Activated T-helper 9 cell treated with anti-CD3 and anti-CD28 coated beads, Interleukin-2, amount 50 U/mL, for 16 hours (primary cell): Measurements from ENCODE around the gene CMIP.

Experiments
- DNase-seq: peaks from one replicate; pipeline ENCODE4 v3.0.0-alpha.2; 2020; ENCODE audit warnings: low read depth

Gene CMIP

DNA sequence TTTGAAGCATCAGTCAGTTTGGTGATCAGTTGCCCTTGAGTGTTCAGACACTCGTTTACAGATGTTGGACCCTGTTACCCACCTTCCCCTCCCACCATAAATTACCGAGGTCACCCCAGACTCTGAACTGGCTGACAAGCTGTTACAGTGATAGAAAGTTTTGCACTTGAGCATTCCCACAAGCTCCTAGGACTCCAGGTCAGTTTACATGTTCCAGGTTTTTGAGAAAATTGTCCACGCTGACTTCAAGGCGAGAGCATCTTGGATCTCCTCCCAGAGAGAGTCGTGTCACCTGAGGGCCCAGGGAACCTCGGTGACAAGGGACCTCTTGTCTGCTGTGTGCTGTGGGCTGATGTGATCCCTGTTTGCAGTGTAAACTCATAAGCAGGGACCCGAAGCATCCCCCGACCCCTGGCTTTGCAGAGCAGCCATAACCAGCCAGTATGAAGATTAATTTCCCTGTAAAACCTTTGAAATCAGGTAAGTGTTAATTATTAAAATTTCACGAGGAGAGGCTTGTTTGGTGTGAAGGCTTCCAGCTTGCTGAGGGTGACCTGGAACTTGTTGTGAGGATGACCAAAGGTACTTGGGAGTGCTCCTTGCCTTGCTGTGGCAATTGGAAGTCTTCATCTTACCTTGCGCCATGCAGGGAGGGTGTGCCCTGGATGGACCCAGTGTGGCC is 91.2 kb downstream of the CMIP start:
- DNase-seq: no peak

DNA sequence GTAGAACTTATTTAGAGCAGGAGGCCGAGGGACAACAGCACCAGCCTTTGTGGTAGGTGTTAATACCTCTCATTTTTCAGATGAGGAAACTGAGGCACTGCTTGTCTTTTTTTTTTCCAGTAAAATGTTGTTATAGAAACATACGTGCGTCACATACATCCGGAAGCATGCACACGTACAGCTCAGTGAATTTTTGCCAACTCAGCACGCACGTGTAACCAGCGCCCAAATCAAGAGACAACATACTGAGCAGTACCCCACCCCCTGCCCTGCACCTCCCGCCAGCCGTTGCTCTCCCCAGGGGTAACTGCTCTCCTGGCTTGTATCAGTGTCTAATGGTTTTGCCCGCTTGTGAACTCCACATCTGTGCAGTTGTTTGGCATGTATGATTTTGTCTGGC is 92.0 kb downstream of the CMIP start:
- DNase-seq: no peak

DNA sequence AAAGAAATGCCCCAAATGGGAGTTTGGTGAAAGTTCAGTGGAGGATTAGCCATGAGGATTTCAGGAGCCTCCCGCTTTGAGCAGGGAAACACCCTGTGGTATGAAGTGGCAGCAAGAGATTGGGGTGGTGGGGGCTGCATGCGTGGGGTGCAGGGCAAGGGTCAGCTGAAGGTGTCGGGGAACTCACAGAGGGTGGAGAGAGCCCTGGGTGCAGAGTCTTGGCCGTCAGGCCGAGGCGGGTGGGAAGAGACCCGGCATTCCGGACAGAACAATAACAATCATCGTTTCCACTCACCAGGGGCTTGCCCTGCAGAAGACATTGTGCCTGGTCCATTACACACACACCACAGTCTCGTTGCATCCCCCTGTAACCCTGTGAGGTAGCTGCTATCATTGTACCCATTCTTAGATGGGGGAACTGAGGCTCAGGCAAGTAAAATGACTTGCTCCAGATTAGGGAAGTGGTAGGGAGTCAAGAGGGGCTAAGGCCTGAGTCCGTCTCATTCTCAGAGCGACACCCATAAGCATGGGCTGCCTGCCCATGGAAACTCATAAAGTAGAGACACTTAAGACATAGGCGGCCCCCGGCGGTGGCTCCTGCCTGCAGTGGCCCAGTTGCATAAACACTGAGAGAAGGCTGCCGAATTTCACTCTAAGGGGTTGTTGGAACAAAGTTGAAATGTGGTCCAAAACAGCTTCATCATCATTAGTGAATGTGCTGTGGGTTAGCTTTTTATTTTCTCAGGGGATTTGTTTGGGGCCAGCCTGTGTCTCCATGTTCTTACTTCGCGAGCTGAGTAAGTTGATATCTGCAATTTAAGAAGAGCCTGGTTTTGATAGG is 93.3 kb downstream of the CMIP start:
- DNase-seq: no peak

DNA sequence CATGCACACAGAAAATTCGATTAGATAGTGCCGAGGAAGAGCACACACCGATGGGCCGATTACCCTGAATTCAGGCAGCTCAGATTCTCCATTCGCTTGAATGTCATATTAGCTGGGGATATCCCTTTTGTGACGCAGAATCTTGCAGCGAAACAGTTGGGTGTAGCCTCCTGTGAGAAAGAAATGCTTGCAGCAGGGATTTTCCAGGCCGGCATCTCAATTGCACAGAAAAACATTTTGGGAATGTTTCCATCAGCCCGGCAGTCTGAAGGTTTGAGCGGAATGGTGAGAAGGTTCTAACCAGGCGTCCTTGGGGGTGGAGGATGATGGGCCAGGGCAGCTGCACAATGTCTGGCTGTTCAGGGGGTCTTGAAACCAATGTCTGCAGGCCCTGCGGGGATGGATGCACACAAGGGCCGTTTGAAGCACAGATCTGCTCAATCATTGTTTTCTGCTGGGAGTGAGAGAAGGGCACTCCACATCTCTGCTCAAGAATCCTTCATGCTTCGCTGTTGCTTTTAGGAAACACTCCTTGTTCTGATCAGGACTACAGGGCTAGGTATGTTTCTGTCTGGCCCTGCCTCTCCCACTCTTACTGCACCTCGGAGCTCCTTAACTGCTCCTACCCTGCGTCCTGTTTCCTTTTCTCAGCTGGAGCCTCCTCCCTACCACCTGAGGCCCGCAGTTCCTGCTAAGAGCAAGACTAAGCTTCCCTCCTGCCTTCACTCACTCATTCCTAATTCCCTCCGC is 94.6 kb downstream of the CMIP start:
- DNase-seq: no peak

DNA sequence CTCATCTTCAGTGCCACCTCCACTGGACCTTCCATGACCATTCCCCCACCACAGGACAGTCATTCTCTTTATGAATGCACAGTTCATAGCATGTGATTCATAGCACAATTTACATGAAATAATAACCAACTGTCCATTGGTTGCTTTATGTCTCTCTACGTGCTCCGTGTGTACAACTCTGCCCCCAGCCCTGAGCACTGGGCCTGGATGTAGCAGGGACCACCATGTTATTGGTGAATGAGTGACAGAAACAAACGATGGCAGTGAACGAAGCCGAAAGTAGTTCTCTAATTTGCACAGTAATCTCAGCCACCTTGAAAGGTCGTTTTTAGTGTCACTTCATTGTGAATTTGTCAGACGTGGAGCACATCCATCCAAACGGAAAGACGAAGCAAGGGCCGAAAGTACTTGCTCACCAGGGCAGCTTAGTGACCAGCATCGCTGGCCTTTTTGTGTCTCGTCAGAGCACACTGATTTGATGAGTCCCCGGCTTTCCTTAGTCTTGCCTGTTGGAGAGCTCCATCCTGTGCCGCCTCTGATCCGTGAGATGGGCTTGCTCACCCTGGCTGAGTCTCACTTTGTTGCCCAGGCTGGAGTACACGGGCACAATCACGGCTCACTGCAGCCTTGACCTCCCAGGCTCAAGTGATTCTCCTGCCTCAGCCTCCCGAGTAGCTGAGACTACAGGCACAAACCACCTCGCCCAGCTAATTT is 95.3 kb downstream of the CMIP start:
- DNase-seq: no peak

DNA sequence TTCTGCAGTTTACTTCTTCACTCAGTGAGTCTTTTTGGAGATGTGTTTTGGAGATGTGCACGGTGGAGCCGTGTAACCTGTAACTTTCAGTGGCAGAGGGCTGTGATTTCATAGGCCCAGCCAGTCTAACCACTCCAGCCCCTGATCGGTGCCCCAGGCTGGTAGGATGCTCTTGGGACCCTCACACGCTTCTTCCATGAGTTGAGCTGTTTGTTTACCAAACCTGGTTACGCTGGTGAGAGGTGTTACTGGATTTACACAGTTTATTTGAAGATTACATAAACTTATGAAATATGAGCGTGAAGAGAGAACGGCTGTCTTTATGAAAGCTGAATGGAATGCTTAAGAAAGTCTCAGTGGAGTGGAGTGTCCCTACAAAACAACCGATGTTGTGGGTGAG is 96.7 kb downstream of the CMIP start:
- DNase-seq: no peak

DNA sequence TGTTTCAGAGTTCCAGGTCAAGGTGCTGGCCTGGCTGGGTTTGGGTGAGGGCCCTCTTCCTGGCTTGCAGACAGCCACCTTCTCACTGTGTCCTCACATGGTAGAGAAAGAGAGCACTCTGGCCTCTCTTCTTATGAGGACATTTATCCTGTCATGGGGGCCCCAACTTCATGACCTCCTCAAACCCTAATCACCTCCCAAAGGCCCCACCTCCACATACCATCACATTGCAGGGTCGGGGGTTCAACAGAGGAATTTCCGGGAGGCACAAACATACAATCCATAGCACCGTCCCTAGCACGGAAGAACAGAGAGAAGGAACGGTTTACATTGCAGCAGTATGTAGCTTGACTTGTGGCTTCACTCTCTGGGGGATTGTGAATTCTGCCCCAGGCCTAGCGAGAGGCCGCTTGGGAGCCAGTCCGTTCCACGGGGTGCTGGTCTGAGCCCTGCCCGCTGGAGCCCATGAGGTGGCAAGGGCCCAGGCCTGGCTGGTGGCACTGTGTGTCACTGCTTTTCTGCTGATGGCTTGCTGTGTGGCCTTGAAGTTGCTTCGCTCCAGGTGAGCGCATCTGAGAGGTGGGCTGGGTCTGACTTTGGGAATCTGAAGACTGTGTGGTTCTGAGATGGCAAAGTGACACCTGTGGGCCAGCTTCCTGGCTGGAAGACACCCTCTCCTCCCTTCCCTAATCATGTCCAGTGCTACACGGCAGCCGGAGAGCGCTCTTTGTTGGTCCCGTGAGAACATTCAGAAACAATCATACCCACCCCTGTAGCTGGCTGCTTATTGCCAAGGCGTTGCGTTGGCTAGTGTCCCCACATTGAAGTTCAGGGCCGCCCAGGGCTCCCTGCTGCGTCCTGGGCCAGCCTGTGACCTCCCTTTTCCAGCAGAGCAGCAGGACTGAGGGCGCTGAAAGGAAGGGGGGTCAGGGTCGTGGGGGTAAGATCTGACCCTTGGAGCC is 98.3 kb downstream of the CMIP start:
- no peak for DNase-seq

DNA sequence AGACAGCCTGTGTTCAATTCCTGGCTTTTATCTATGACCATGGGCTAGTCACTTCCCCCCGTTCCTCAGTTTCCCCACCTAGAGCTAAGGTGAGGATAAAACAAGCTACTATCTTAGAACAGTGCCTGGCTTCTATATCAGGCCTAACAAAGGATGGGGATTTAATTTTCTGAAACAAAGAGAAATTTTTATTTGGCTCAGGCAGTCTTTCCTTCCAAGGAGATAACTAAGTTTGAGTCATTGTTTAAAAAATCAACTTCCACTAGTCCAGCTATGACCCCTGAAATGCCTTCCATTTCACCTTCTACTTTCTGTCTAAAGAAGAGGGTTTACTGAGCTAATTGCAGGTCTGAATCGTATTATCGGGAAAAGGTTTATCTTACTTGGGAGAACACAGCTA is 99.0 kb downstream of the CMIP start:
- no peak for DNase-seq

DNA sequence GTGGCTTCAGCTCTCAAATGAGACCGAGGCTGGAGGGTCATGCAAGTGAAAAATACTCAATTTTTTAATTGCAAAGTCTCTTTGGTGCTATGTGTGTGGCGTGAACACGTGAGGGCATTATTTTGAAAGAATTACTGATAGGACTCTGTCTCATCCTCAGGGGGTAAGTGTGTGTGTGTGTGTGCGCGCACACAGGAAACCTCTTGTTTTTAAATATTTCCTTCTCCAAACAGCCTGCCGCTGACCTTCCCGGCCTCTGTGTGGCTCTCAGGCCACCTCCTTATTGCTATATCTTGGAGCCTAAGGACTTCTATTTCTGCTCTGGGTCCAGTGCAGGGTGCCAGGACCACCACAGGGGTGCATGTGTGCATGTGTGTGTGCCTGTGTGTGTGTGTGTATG is 99.7 kb downstream of the CMIP start:
- no peak for DNase-seq

DNA sequence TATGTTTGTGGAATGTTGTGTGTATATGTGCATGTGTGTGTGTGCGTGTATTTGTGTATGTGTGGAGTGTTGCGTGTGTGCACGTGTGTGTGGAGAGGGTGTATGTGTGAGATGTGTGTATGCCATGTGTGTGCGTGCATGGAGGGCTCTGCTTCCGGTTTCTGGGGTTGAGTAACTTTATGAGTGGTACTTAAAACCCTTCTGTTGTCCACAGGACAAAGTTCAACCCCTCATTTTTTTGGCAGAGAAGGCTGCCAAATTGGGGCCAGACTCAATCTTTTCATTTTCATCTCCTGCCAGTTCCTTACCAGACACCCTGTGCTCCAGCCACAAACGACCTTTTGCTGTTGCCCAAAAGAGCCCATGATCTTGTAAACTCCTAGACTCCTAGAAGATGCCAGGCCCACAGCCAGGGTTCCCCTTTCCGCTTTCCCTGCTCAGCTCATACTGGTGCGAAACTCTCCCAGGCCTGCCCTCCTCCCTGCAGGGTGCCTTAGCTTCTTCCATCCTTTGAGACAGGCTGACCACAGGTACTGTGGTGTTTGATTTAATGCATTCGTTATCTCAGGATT is 100.2 kb downstream of the CMIP start:
- DNase-seq: no peak

DNA sequence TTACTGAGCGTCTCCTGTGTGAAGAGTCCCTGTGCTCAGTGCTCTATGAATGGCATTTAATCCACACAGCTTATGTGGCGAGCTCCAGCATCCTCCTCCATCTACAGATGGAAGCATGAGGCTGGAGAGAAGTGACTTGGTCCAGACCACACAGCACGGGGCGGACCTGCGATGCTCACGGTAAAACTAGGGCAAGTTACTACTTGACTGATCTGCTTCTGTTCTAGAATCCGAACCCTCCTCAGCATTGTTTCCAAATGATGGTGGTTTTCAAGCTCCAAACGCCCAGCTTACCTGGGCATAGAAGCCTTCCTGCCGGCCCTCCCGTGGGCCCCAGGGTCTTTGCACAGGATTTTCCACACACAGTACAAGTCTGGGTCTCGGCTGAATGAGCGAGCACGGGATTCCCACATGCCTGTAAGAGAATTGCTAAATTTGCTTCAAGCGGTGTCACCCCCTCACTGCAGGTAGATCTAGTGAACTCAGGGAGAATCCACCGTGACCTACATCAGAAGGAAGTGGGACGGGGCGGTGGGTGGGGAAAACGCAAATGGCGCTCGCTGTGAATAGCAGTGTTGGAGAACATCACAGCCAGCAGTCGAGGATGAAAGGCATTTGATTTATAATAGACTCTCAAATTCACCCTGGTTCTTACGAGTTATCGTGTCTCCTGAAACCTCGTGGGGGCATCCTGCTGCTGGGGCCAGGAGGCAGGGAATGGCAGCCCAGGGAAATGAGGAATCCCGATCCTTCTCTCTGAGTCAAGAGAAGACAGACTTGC is 101.1 kb downstream of the CMIP start:
- no peak for DNase-seq

DNA sequence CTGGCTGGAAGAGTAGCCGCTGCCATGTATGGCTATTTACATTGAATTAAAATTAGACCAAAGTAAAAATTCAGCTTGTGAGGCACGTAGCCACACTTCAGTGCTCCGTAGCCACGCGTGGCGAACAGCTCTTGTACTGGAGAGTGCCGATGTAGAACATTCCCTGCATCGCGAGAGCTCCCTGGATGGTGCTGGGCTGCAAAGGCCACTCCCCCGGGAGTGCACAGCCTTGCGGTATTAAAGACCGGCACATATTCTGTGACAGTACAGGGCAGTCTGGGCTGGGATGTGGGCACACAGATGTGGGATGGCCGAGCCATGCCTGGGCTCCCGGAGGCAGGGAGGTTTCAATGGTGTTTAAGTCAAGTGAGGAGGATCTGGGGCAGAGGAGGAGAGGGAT is 102.2 kb downstream of the CMIP start:
- no peak for DNase-seq

DNA sequence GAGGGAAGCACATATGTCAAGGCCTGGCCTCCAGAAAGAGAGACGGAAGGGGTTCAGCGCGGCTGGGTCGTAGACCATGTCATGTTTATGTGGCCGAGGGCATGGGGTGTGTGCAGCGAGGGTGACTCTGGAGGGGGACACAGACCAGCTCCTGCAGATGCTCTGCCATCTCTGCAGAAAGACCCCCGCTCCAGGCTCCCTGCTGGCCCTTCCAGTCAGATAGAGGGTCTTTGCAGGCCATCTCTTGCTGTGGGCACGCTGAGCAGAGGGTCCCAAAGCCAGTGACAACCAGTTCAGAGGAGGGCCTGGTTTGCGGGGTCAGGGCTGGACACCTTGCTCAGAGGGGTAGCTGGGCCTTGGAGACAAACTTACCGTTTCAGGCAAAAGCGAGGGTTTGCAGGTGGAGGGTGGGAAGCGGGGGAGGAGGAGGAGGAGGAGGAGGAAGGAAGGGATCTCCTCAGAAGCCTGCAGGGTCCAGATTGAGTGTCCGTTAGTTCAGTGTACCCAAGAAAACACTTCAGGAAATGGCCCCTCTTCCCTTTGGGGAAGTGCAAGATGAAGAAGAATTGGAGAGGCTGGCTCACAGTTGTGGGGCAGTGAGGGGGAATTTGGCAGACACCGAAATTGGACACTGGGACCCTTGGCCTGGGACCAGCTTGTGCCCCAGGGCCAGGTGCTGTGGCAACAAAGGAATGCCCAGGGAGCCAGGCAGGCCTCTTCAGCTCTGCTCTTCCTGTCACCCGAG is 102.8 kb downstream of the CMIP start:
- no peak for DNase-seq

DNA sequence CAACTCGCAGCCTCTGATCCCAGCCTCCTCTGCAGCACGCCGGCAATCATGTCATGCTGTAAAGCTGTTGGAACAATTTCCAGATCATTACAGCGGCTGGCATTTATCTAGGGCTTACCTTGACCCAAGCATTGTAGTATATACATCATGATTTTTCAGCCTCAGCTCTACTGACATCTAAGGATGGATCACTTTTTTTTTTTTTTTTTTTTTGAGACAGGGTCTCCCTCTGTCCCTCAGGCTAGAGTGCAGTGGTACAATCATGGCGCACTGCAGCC is 103.3 kb downstream of the CMIP start:
- no peak for DNase-seq

DNA sequence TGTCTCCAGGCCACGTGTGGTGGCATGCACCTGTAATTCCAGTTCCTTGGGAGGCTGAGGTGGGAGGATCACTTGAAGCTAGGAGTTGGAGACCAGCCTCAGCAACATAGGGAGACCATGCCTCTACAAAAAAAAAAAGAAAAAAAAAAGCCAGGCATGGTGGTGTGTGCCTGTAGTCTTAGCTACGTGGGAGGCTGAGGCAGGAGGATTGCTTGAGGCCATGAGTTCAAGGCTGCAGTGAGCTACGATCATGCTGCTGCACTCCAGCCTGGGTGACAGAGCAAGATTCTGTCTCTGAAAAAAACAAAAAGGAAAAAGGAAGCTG is 103.9 kb downstream of the CMIP start:
- no peak for DNase-seq

DNA sequence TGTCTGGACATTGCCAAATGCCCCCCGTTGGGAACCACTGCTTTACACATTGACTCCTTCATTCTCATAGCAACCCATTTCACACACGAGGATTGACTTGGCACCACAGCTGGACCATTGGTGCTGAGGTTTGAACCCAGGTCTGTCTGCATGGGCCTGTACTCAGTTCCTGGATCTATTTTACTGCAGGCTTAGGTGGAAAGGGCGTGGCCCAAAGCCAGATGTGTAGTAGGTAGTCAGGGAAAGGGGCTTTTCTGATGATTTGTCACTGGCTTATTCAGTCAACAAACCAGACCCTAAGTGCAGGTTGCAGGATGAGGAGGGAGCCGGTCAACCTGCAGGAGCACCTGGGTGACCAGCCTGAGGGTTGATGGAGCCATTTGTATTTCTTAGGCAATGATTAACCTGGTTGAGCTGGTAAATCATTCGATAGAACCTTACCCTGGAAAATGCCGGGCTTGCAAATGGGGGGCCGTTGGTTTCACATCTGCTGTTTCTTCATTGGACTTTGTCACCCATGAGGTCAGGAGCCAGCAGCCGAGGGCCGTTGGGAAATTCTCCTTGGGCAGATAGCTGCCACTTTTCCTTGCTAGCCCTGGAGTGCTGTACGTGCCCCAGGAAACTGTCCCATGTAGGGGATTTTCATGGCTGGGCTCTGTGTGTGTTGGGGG is 104.4 kb downstream of the CMIP start:
- no peak for DNase-seq

DNA sequence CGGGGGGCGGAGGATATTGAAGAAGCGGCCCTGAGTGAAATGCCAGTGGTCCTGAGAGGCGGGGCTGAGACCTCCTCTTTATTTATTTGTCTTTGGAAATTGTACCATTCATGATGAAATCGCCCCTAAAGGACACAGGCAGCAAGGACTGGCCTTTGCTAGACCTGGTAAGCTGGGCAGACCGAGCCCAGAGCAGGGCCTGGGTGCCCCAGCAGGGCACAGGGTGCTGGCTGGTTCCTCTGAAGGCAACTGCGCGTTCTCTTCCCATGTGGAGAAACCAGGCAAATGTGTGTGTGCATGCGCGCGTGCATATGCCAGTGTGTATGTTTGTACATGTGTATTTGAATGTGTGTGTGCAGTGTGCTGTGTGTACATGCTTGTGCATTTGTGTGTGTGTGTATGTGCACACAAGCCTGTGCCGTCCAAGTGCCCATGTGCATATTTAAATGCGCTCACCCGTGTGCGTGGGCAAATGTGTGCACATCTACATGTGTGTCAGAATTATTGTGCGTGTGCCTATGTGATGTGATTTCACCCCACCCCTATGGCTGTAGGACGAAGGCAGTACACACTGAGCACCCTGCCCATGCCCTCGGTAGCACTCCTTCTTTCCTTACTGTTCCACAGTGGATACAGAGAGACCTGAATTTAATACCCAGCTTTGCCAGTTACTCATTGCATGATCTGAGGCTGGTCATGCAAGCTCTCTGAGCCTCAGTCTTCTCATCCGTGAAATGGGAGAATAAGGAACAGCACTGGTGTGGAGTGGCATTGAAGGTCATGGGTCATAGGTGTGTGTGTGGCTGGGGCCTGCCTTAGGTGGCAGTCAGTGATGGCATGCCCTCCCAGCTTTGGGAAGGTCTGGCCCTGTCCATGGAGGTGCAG is 105.2 kb downstream of the CMIP start:
- no peak for DNase-seq

DNA sequence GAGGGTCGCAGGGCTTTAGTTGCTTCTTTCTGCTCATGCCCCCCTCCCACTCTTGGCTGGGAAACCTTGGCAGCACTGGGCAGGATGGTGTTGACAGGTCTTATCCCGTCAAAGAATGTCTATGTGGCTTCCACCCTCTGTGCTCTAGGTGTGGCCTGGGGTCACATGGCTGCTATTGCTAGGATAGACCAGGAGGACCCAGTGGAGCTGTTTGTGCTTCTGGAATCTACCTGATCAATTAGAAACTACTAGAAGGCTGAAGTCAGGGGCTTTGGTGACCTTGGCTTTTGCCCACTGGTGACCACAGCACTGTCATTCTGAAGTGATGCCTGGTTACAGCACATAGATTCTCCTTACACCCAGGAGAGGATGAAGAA is 105.8 kb downstream of the CMIP start:
- DNase-seq: no peak
